Testis (tissue), 3 donors: ENCODE data around the gene RNASEH2B. TPM values are rescaled to one million over a fixed set of nuclear protein-coding genes. Genes with fewer than 3 reads are reported as not detected.

ENCODE experiments used
- DNase-seq: peaks from one replicate; pipeline ENCODE4 v3.0.0-alpha.2; 2019
- H3K27ac ChIP-seq, 2 donors: fragments of 200-600 bp; sonication (generic); one replicate each; pipeline ENCODE4 v1.5.1; 2019
- H3K27me3 ChIP-seq: fragments of 200-600 bp; sonication (generic); one replicate; pipeline ENCODE4 v1.5.1; 2019
- H3K36me3 ChIP-seq: fragments of 200-600 bp; sonication (generic); one replicate; pipeline ENCODE4 v1.5.1; 2017; ENCODE audit warnings: low read depth; ENCODE audit errors: missing control alignments
- H3K4me1 ChIP-seq: fragments of 200-600 bp; sonication (generic); one replicate; pipeline ENCODE4 v1.5.1; 2019
- H3K4me3 ChIP-seq, 2 donors: fragments of 200-600 bp; sonication (generic); one replicate each; pipeline ENCODE4 v1.5.1; 2017 to 2019
- H3K9me3 ChIP-seq: fragments of 200-600 bp; sonication (generic); one replicate; pipeline ENCODE4 v1.5.1; 2017
- CTCF ChIP-seq, 3 experiments: fragments of 450-650 bp in 2 of 3; fragments of 200-600 bp in 1 of 3; sonication (generic) in 1 of 3; IDR thresholded peaks; one replicate each; pipeline ENCODE4 v1.5.1; 2016 to 2019; ENCODE audit warnings: antibody characterized with exemption in 3 of 3, mild to moderate bottlenecking in 2 of 3, moderate library complexity in 1 of 3
- POLR2A ChIP-seq: fragments of 450-650 bp; IDR thresholded peaks from one replicate; pipeline ENCODE4 v1.6.1; 2017; ENCODE audit warnings: antibody characterized with exemption, mild to moderate bottlenecking, moderate library complexity
- WGBS, 2 donors: methylation state at CpG; one replicate each; pipeline ENCODE4 v1.1.5; 2018; 5-methylcytosine and 5-hydroxymethylcytosine counted together
- intact Hi-C: fragments of 100-400 bp; cut with DNase I; formaldehyde crosslinking; loops from one replicate; pipeline ENCODE4 v1.15.1; 2023; ENCODE audit warnings: low total_unique reads
- polyA plus RNA-seq: library from polyadenylated mRNA; stranded (reverse); fragments of 350-450 nt; fragmentation: Illumina TruSeq; extraction: RNeasy Lipid Tissue Mini Kit (QIAGEN cat#74804); gene quantifications from one replicate; pipeline ENCODE4 v1.2.3, GENCODE V29; 2014; ENCODE audit warnings: low read depth, low replicate concordance; ENCODE audit not compliant: insufficient read depth
- total RNA-seq, 2 donors: library from RNA; depleted of rRNA; stranded (reverse); fragments of >200 nt; gene quantifications; one replicate each; pipeline ENCODE4 v1.2.3, GENCODE V29; 2016

Gene RNASEH2B
- total and polyA plus RNA-seq, 3 donors from 2014 or later = 38.2 to 52.3 (median 43.4) TPM

GRCh38 chr13:50989476-50989875 lies 79.9 kb downstream of the RNASEH2B start:
- Histone ChIP-seq H3K27me3 (no peaks in the 10 kb centered on the region), H3K27ac (no peak overlapping the region), H3K36me3 (no peaks in the 10 kb centered on the region), H3K9me3 (no peaks in the 10 kb centered on the region), H3K4me1 (peaks cover 10% of the 10 kb centered on the region), H3K4me3 (no peak overlapping the region)
- intact Hi-C loops = no loop called here
- WGBS, 2 donors = 40 to 48% methylated on average over 6 of the region's 6 CpGs
- TF ChIP-seq POLR2A (no peak), CTCF (IDR thresholded peaks at IDR 0.05) (no peak)
- peak; percentile 69 for DNase-seq

- intact Hi-C loops = no loop called here
- Histone ChIP-seq H3K4me1 (peaks cover 10% of the 10 kb centered on the region), H3K27ac (peak overlapping the region in 1 of 2 donors; percentile 36), H3K9me3 (no peaks in the 10 kb centered on the region), H3K27me3 (no peaks in the 10 kb centered on the region), H3K4me3 (no peak overlapping the region), H3K36me3 (no peaks in the 10 kb centered on the region)
- 67 to 72% methylated on average over 11 of the region's 11 CpGs for WGBS, 2 donors
- no peak for TF ChIP-seq POLR2A
- TF ChIP-seq CTCF (IDR thresholded peaks at IDR 0.05) = no peak
- DNase-seq = no peak
Measured at GRCh38 chr13:50990065-50990817, 80.7 kb downstream of the RNASEH2B start.

DNA sequence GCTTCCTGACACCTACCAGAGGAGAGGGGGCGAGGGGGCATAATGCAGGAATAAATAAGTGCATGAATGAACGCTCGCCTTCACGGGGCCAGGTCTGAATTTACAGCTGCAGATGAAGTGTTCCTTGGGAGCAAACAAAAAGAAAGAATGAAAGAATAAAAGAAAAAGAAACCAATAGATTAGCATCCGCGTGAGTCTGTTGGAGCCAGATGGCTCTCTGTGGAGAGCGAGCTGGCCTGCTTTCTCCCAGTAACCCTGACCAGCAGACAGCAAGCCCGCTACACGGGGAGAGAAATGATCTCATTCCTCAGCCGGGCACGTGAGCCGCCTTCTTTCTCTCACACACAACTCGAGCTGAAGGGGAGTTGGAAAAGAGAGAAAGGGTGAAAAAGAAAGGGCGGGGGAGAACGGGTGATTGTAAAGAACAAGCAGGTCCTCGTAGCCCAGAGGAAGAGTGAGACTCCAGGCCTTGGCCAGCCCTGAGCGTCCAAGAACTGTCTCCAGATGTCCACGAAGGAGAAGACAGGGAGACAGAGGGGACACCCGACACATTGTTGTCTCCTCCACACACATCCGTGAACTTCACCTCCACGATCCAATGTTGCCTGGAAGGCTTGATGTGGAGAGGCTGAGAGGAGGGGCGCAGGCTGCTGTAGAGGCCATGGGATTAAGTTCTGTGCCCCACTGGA lies 81.4 kb downstream of the RNASEH2B start:
- peaks cover 10% of the 10 kb centered on the region for H3K4me1 ChIP-seq
- TF ChIP-seq CTCF (IDR thresholded peaks at IDR 0.05) (no peak), POLR2A (no peak)
- H3K4me3 ChIP-seq = no peak overlapping the region
- no peaks in the 10 kb centered on the region for H3K27me3 ChIP-seq
- intact Hi-C loops = no loop called here
- whole genome bisulfite sequencing, 2 donors = 42 to 43% methylated on average over 22 of the region's 22 CpGs
- H3K27ac ChIP-seq = peak overlapping the region in 1 of 2 donors; percentile 36
- DNase-seq = peak; percentile 81
- no peaks in the 10 kb centered on the region for H3K9me3 ChIP-seq
- H3K36me3 ChIP-seq = no peaks in the 10 kb centered on the region

DNA sequence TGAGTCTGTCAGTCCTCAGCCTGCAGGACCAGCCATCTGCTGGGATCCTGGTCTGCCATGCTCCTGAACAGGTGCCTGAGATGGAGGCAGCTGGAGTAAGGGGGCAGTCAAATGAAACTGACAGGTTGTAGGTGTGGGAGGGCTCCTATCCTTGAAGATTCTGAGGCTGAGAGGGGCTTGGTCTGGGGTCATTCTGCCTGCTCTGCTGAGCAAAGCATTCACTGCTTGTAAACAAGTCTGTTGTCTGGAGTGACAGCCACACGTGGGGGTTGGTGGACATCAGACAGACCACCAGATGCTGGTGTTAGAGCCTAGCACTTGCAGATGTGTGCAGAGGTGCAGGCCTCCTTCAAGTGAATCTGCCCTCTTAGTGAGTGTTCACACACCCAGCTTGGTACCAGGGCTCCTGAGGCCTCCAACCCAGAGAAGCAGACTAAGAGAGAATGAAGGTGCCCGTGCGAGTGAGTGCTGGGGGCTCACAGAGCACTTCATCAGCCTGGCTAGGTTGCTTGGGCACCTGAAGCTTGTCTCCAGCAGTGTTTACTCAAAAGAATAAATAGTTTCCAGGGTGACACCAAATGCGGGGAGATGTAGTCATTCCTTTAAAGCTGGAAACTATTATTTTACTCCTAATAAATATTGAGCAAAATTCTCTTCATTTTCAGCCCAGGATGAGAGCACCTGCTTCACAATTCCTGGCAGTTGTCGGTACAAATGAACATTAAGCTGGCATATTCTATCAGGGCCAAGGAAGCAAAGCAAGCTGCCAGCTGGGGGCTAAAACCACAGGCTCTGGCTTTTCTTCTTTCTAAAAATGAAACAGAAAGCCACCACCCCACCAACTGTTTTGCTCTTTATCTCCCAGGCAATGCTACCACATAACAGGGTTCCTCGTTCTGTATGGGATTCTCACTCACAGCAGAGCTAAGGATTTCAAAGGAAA lies 82.3 kb downstream of the RNASEH2B start:
- Histone ChIP-seq H3K9me3 (no peaks in the 10 kb centered on the region), H3K27me3 (no peaks in the 10 kb centered on the region), H3K4me1 (peaks cover 10% of the 10 kb centered on the region), H3K4me3 (no peak overlapping the region), H3K36me3 (no peaks in the 10 kb centered on the region), H3K27ac (peak overlapping the region in 1 of 2 donors; percentile 36)
- no peak for DNase-seq
- intact Hi-C loops = no loop called here
- 78 to 82% methylated on average over 6 of the region's 6 CpGs for WGBS, 2 donors
- TF ChIP-seq POLR2A = no peak
- no peak for TF ChIP-seq CTCF (IDR thresholded peaks at IDR 0.05)
